ENCODE measurements around the gene METTL24. TPM values are rescaled to one million over a fixed set of nuclear protein-coding genes. Genes with fewer than 3 reads are reported as not detected.

The METTL24 gene
- total RNA-seq, 1 donor from 2014 or later, result 3.6 TPM

DNA sequence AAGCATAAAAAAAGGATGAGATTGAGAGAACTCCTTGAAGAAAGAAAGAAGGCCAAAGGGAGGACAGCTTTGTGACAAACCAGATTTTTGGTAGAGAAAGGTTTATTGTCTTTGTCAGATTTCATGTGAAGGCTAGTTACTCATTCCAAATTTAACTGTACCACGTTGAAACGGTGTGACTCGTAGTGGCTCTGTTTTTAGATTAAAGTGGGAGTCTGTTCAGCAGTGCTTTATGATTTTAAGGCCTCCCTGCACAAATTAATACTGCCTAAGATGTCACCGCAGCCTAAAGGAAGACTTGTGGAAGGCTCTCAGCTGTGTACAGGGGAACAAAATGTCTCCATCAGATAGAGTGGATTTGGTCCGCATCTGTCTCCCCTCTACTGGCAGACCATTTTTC lies 142.0 kb downstream of the METTL24 start:
- Mint-ChIP-seq H3K4me3 (no peak overlapping the region), H3K4me1 (no peaks in the 10 kb centered on the region), H3K27me3 (ENCODE audit: low read depth) (no peaks in the 10 kb centered on the region), H3K27ac (ENCODE audit: unreplicated experiment) (no peak overlapping the region), H3K9me3 (no peaks in the 10 kb centered on the region), H3K36me3 (ENCODE audit: low read depth) (peaks cover 19% of the 10 kb centered on the region)
- no peak for DNase-seq (ENCODE audit: low read depth, low spot score)
- TF ChIP-seq, protein P1, sequence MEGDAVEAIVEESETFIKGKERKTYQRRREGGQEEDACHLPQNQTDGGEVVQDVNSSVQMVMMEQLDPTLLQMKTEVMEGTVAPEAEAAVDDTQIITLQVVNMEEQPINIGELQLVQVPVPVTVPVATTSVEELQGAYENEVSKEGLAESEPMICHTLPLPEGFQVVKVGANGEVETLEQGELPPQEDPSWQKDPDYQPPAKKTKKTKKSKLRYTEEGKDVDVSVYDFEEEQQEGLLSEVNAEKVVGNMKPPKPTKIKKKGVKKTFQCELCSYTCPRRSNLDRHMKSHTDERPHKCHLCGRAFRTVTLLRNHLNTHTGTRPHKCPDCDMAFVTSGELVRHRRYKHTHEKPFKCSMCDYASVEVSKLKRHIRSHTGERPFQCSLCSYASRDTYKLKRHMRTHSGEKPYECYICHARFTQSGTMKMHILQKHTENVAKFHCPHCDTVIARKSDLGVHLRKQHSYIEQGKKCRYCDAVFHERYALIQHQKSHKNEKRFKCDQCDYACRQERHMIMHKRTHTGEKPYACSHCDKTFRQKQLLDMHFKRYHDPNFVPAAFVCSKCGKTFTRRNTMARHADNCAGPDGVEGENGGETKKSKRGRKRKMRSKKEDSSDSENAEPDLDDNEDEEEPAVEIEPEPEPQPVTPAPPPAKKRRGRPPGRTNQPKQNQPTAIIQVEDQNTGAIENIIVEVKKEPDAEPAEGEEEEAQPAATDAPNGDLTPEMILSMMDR (conservative IDR thresholded peaks at IDR 0.05), result no peak

DNA sequence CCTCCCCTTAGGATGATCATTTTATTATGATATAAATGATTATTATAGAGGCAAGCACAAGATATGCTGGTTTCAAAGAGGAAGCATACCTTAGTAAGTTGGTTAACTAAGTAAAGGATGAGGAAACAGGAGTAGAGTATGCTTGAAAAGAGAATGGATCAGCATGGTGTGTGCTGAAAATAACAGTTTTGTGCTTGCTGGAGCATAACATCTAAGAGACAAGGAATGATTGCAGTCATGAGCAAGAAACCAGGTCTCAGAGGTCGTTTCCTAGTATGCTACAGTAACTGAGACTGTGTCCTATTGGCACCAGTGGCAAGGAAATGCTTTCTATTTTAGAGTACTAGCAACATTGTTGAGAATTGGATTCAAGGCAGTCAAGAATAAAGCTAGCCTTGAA lies 143.8 kb downstream of the METTL24 start:
- no peaks in the 10 kb centered on the region for H3K9me3 Mint-ChIP-seq
- H3K36me3 Mint-ChIP-seq (ENCODE audit: low read depth), result peaks cover 13% of the 10 kb centered on the region
- no peak overlapping the region for H3K27ac Mint-ChIP-seq (ENCODE audit: unreplicated experiment)
- H3K4me1 Mint-ChIP-seq, result no peaks in the 10 kb centered on the region
- TF ChIP-seq, protein P1 (conservative IDR thresholded peaks at IDR 0.05), result no peak
- no peaks in the 10 kb centered on the region for H3K27me3 Mint-ChIP-seq (ENCODE audit: low read depth)
- no peak for DNase-seq (ENCODE audit: low read depth, low spot score)
- H3K4me3 Mint-ChIP-seq, result no peak overlapping the region

DNA sequence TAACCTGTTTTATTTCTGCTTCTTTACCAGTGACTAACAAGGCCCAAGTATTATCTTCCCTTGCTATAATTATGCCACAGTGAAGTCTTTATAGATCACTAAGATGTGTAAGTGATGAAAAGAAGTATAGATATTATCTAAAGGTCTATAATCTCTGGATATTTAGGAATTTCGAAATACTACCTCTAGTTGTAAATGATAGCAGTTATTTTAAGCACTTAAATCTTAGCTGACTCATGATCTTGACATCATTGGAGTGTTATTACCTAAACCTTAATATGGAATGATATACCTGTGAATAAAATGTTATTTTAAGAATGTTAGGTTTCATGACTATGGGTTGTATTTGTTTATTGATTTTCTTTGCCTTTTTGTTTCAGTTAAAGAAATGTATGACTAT lies 146.4 kb downstream of the METTL24 start:
- no peak overlapping the region for H3K27ac Mint-ChIP-seq (ENCODE audit: unreplicated experiment)

DNA sequence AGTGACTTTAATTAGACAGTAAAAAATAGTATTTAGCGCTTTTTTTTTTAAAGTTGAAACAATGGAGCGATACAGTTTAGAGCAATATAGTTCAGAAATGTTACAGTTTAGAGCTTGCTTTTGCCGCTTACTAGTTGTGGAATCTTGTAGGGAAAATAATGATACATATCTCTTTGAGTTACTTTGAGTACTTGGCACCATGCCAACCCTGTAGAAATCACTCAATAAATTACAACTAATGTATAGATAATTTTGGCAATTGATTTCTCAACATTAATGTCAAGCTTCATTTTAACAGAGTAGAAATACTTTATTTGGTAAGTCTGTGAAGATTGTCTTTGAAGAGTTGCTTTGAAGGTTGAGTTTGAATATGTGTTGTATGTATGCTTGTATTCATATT lies 150.5 kb downstream of the METTL24 start:
- Mint-ChIP-seq H3K4me1 (no peaks in the 10 kb centered on the region), H3K9me3 (no peaks in the 10 kb centered on the region), H3K27me3 (ENCODE audit: low read depth) (no peaks in the 10 kb centered on the region), H3K4me3 (no peak overlapping the region), H3K36me3 (ENCODE audit: low read depth) (peaks cover 9% of the 10 kb centered on the region), H3K27ac (ENCODE audit: unreplicated experiment) (no peak overlapping the region)
- TF ChIP-seq, protein P1 (conservative IDR thresholded peaks at IDR 0.05), result no peak
- DNase-seq (ENCODE audit: low read depth, low spot score), result no peak

More for the DNA sequence above, 146.4 kb downstream of the METTL24 start:
- Mint-ChIP-seq H3K36me3 (ENCODE audit: low read depth) (peaks cover 13% of the 10 kb centered on the region), H3K4me1 (no peaks in the 10 kb centered on the region), H3K4me3 (no peak overlapping the region), H3K27me3 (ENCODE audit: low read depth) (no peaks in the 10 kb centered on the region), H3K9me3 (no peaks in the 10 kb centered on the region)
- TF ChIP-seq, protein P1 (conservative IDR thresholded peaks at IDR 0.05), result no peak
- no peak for DNase-seq (ENCODE audit: low read depth, low spot score)

DNA sequence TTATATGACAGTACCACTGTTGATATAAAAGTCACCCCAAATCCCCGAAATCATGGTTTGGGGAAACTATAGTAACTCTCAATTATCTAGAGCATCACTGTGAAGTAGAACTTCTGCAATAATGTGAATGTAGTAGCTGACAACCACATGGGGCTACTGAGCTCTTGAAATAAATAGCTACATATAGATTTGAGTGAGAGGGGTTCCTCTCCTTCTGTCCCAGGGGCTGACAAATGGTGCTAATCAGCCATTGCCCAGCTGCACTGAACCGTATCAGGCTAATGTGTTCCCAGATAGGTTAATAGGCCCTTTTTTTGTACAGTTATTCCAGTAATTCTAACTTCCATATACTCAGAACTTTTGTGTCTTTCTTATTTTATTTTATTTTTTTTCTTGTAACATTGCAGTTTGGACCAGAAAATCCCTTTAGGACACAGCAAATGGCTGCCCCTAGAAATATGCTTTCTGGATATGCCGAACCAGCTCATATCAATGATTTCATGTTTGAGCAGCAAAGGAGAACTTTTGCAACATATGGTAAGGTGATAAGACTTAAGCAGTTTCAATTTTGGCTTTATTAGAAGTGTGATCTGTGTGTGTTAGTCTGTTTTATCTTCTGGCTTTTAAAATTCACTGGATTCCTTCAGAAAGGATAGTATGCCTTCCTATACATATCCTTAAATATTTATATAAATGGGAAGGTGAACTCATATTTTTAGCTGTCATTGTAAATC lies 156.8 kb downstream of the METTL24 start:
- H3K9me3 Mint-ChIP-seq, result no peaks in the 10 kb centered on the region
- no peak for DNase-seq (ENCODE audit: low read depth, low spot score)
- no peak overlapping the region for H3K4me3 Mint-ChIP-seq
- TF ChIP-seq, protein P1 (conservative IDR thresholded peaks at IDR 0.05), result no peak
- no peak overlapping the region for H3K27ac Mint-ChIP-seq (ENCODE audit: unreplicated experiment)
- peaks cover 8% of the 10 kb centered on the region for H3K36me3 Mint-ChIP-seq (ENCODE audit: low read depth)
- no peaks in the 10 kb centered on the region for H3K27me3 Mint-ChIP-seq (ENCODE audit: low read depth)
- H3K4me1 Mint-ChIP-seq, result no peaks in the 10 kb centered on the region

All from neural crest cell (in vitro differentiated cells).